Lower leg skin (tissue), 3 donors: ENCODE measurements around the gene PCSK6.

Source experiments
- POLR2A ChIP-seq, 2 donors: fragments of 450-650 bp; IDR thresholded peaks; one replicate each; pipeline ENCODE4 v1.6.1; 2016 to 2017; ENCODE audit warnings: antibody characterized with exemption in 2 of 2, mild to moderate bottlenecking in 1 of 2, moderate library complexity in 1 of 2
- TF ChIP-seq, protein P1 (sequence below), 3 donors: fragments of 450-650 bp; IDR thresholded peaks; one replicate each; pipeline ENCODE4 v1.5.1; 2016; ENCODE audit warnings: antibody characterized with exemption in 3 of 3, mild to moderate bottlenecking in 3 of 3, moderate library complexity in 2 of 3

DNA sequence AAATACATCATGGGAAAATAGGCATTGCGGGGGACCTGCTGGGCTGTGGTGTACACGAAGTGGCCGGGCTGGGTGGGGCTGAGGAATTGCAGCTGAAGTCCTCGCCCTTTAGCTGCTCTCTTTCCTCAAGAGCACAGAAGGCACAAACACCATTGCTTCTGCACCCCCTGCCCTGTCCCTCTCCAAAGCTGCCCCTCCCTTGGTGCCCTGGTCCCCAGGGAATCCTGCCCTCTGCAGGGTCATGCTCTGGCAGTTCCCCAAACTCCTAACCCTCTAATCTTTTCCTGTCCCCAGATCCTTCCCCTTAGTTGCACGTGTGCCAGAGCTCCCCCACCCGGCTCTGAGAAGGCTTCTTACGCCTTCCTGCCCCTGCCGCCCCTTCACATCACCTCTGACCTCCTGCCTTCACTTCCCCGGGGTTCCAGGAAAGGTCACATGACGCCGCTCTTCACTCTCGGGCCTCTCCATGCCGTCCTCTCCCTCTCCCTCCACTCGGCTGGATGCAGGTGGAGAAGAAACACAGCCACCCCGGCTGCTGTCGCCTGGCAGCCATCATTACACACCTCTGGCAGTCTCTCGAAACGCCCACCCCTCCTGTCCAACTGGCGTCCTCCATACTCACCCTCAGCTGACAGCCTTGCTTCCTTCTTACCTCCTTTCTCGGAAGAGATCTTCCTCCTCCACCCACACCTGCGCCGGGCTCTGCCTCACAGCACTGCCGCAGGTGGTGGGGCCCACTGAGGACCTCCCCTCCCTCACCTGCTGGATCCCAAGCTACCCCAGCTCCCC lies 6.9 kb upstream of the PCSK6 start:
- TF ChIP-seq, protein P1, sequence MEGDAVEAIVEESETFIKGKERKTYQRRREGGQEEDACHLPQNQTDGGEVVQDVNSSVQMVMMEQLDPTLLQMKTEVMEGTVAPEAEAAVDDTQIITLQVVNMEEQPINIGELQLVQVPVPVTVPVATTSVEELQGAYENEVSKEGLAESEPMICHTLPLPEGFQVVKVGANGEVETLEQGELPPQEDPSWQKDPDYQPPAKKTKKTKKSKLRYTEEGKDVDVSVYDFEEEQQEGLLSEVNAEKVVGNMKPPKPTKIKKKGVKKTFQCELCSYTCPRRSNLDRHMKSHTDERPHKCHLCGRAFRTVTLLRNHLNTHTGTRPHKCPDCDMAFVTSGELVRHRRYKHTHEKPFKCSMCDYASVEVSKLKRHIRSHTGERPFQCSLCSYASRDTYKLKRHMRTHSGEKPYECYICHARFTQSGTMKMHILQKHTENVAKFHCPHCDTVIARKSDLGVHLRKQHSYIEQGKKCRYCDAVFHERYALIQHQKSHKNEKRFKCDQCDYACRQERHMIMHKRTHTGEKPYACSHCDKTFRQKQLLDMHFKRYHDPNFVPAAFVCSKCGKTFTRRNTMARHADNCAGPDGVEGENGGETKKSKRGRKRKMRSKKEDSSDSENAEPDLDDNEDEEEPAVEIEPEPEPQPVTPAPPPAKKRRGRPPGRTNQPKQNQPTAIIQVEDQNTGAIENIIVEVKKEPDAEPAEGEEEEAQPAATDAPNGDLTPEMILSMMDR (IDR thresholded peaks at IDR 0.05), result no peak
- TF ChIP-seq POLR2A (IDR thresholded peaks at IDR 0.05), result no peak
